HCEC 1CT (cell line): ENCODE results near the gene PLCB1.

Experiments
- DNase-seq: peaks from one replicate; pipeline ENCODE4 v3.0.0-alpha.2; 2017

PLCB1 gene

DNA sequence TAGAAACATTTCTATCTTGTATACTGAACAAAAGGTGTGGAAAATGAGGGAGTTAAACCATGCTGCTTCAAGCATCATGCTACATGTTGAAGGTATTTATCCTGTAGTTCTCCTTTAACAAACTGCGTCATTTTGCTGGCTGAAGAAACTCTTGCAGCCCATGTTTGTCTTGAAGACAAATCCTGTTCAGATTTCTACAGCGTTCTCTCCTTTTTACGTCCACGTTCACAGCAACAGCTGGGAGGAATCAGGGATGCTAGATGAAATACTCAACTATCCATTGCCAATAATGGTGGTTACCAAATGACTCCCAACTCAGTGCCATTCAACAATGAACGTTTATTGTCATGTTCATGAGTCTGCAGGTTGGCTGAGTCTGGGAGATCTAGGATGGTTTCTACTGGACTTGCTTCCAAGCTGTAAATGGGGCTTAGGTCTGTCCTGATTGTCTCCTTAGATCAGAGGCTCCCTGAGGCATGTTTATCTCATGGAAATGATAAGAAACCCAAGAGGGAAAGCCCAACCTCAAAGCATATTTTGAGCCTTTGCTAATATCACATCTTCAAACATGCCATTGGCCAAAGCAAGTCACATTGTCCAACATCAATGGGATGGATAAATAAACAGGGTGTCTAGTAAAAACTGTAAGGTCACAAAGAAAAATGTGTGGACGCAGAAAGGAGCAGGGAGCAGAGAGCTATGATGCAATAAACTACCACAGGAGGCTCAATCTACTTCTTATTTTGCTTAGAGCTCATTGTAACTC is 2.7 kb upstream of the PLCB1 start:
- no peak for DNase-seq

DNA sequence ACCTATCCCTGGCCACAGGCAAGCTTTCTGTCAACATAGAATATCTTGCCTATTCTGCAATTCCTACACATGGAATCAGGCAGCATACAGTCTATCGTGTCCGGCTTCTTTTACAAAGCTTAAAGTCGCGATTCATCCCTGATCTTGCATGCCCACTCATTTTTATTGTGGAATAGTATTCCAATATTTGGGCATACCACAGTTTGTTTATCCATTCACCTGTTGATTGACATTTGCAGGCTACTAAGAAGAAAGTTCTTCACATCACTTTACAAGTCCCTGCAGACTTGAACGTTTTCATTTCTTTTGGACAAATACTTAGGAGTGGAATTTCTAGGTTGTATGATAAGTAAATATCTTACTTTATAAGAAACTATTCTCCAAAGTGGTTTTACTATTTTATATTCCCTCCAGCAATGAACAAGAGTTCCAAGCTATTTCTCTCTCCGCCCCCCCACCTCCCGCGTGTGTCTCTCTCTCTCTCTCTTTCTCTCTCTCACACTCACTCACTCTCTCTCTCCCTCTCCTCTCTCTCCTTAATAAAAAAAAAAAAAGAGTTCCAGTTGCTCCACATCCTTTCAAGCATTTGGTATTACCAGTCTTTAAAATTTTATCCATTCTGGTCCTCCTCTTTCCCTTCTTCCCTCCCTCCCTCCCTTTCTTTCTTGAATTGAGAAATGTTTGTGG is 1.1 kb upstream of the PLCB1 start:
- DNase-seq: no peak

DNA sequence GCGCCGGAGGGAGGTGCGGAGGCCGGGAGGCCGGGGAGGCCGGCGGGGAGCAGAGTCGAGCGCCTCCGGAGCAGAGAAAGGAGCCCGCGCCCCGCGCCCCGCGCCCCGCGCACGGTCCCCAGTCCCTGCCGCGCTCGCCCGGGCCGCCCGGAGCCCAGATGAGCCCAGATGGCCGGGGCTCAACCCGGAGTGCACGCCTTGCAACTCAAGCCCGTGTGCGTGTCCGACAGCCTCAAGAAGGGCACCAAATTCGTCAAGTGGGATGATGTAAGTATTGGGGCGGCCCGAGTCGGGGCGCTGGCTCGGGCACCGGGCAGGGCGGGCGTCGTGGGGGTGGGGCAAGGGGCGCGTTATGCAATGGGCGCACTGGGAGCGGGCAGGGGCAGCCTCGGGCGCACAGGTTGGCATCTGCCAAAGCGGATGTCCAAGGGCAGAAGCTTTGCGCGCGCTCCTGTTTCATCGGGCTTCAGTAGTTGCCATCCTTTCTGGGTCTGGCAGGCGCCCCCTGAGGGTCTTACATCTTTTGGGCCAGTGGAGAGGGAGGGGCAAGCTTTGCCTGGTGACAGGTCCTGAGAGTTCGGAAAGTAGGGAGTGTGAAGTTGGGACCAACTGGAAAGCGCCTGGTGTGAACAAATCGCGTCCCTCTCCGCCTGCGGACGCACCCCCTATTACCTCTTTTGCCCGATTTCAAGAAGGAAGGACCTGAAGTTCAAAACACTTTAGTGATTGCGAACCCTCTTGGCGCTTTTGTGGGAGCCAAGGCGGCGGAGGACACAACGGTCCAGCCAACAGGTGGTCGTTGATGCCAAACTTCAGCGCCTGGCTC is 631 bp downstream of the PLCB1 start:
- no peak for DNase-seq

DNA sequence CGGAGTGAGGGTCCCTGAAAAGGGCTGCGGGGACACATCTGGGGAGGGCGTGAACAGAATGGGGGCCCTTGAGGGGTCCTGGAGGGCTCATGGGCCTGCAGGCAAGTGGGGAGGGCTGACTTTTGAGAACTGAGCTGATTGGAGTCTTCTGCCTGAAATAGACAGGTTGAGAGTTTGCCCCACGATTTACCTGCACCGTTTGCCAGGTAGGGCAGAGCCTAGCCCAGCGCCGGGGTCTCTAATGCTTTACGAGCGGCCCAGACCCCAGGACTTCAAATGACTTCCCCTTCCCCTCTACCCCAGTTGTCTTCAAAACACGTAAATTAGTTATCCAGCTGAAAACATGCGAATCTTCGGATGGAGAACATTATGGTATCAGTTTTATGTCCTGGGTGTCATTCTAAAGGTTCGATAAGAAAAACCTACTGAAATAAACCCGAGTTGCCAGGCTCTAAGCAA is 1.3 kb downstream of the PLCB1 start:
- DNase-seq: no peak

DNA sequence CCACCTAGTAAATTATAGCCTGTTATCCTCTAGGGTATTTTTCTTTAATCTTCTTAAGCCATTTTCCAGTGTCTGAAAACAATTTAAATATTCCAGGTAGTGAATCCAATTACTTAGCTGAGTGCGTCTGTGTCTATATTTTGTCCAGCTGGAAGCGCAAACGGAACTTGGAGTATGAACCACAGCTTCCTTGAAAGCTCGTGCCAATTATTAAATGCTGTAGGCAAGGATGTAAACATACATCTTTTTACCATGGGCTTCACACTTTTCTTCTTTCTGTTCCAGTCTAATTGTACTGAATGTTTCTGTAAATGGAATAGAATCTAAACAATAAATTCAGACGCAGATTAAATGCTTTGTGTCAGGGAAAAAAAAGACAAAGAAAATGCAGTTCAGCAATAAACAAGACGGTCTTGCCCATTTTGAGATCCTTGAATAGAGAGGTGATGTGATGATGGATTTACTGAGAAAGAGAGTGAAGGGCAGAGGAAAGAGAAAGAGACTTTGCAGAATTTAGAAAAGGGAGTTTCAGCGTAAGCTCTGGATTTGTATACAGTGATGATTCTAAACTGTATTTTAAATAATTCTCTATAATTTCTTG is 1.9 kb downstream of the PLCB1 start:
- no peak for DNase-seq

DNA sequence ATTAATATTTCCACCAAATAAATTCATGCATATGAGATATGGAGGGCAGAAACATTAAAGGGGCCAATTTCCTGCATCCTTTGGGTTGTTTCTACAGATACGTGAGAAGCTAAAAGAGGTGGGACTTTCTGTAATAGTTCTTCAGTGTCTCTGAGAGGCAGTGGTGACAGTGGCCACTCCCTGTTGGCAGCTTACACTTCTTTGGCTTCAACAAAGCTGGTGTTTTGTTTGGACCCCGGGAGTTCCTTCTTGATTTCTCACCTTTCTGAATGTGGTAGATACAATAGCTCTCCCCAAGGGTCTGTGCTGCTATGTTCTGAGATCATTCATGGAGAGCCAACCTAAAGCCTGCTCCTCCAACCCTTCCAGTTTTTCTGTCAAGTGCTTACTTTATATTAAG is 7.8 kb downstream of the PLCB1 start:
- no peak for DNase-seq

DNA sequence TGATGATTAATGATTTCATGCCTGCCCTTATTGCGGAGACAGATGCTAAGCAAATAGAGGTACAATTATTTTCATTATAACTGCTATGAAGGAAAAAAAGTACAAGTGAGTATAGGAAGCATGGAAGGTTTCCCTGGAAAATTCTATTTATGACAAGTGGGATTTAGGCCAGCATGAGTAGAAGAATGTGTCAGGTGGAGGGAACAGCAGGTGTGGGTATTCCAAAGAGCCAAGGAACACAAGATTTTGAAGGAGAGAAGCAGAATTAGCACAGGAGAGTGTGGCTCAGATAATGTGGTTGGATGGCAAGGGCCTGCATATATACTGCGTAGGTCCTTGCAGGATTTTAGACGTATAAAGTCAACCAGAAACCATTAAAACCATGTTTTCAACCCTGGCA is 11.4 kb downstream of the PLCB1 start:
- no peak for DNase-seq

DNA sequence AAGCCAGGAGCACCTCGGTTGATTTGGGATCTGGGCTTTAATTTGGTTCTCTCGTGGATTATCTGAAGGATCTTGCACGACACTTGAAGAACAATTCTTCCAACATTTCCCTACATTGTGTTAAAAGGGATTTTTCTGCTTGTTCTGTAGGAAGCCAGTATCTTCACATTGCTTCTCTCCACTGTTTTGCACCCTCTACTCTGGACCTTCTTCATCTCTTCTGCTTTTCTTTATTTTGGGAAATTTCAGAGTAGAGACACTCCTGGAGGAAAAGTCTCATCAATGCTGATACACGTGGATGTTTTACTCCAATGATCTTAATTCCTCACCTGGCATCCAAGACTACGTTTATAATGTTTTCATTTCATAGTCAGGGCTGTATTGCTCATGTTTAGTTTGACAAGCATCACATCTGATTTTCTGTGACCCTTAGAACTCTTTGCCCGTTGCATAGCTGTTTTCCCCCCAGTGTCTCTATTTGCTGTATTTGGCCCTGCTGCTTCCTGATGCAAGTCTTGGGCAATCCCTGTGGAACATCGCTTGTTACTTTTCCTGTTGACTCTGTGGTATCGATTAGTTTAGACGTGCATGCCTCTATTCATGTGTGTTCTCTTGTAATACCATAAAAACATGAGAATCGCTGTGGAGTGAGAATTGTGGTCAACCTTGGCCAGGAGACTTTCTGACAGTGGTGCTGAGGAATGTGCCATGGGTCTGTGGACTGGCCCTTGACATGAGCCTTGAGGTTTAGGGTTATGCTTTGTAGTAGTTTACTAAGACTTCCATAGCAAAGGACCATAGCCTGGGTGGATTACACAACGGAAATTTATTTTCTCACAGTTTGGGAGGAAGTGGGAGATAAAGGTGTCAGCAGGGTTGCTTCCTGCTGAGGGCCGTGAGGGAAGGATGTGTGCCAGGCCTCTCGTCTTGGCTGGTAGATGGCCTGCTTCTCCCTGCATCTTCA is 12.5 kb downstream of the PLCB1 start:
- peak; percentile 98 for DNase-seq

DNA sequence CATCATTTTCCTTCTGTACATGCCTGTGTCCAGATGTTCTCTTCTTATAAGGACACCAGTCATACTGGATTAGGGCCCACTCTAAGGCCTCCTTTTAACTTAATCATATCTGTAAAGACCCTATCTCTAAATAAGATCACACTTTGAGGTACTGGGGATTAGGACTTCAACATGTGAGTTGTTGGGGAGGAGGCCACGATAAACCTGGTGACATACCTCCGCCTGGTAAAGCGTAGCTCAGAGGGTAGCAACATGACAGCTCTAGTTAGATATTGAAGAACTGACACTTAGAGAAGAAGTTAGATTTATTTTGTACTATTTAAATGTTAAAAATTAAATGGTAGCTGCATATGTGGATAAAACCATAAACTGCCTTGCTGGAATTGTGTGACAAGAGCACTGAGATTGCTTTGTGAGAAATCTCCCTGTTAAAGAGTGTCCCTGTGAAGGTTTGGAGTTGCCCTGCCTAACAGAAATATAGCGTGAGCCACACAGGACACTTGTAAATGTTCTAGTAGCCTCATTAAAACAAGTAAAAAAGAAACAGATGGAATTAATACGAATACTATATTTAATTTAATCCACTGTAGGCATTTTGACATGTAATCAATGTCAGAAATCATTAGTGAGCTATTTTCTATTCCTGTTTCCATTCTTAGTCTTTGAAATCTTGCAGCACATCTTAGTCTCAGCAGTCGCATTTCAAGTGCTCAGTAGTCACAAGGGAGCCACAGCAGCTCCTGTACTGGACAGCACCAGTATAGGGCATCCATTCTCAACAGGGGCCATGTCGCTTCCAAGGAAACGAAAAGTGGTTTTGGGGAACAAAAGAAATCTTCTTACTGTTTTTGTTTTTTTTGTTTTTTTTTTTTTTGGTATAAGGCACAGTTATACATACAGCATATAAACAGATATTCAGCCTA is 13.4 kb downstream of the PLCB1 start:
- DNase-seq: no peak

DNA sequence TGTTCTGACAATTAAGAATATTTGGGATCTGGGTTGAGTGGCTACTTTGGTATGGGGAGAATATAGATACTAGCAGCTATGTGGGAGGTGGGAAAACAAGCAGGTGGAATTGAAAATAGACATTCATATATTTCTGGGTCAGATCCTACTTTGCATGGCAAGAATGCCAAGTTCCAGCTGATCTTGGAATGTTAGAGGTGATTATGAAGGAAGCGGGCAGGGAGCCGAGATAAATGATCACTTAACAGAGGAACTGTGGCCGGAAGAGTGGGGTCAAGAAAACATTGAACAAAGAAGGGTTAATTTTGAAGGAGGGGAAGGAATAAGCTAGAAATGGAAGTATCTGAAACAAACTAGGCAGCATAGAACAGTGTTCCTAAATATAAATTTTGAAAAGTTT is 15.4 kb downstream of the PLCB1 start:
- DNase-seq: no peak

DNA sequence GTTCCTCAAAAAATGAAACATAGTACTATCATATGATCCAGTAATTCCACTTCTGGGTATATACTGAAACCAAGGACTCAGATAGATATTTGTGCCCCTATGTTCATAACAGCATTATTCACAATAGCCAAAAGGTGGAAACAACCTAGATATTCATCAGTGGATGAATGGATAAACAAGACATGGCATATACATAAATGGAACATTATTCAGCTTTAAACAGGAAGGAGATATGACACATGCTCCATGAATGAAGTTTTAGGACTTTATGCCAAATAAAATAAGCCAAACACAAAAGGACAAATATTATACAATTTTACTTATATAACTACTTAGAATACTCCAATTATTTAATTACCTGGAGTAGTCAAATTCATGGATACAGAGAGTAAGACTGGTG is 16.4 kb downstream of the PLCB1 start:
- peak; percentile 62 for DNase-seq

DNA sequence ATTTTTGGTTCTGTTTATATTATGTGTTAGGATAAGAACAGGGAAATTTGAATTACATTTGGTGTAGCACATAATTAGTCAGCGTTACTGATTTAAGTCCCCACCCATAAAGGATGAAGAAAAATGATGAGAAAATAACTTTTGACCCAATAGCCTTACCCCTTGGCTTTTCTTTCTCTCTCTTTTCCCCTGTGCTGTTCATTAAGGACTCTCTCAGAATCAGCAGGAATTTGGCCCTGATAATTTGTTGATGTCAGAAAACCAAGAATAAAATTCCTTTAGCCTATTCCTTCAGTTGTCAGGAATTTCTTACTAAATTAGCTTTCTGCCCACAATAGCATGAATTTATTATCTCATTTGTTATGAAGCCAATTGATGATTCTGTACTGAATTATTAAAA is 18.5 kb downstream of the PLCB1 start:
- peak; percentile 26 for DNase-seq

DNA sequence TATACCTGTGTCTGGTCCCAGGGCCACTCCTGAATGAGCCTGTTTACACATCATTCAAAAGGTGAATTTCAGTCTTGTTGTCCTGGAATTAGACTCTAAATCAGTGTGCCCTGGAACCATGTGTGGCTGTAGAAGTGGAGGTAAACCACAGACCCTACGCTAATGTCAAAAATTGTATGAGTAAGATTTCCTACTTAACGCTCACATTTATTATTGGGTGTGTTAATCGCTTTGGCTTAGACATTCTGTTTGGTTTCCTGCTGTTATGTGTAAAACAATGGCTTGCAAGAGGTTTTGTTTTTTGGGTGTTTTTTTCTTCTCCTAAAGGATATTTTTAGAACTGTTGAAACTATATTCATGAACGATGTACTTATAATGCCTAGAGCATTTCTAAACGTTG is 19.3 kb downstream of the PLCB1 start:
- DNase-seq: no peak

DNA sequence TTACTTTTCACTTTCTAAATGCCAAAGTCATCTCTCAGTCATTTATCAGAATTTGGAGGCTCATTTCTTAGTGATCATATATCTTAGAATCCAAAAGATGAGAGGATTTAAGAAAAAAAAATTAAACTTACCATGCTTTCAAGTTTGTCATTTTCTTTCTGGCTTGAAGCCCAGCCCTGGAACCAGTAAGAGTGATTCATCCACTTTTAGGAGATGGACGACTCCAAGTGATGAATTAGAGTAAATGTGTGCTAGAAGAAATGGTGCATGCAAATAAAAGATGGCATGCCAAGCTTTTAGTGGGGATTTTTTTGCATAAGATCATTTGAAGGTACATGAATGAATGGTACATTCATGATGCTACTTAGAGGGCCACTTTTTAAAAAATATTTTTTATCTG is 20.1 kb downstream of the PLCB1 start:
- DNase-seq: peak; percentile 68

DNA sequence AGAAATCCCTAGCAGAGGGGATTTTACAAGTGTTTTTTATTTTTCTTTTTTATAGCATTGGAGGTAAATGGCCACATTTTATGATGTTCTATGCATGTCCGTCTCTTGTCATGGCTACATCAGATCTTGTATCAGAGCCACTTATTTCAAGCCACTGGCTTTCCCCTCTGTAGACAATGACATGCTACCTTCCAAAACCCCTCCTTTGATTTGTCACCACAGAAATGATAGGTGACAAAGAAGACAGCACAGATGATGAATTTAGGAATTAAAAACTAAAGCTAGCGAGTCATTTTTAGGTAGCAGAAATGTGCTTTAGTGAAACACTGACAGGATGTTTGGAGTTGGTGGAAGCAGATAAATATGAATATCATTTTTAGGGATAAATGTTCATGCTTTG is 20.8 kb downstream of the PLCB1 start:
- no peak for DNase-seq

DNA sequence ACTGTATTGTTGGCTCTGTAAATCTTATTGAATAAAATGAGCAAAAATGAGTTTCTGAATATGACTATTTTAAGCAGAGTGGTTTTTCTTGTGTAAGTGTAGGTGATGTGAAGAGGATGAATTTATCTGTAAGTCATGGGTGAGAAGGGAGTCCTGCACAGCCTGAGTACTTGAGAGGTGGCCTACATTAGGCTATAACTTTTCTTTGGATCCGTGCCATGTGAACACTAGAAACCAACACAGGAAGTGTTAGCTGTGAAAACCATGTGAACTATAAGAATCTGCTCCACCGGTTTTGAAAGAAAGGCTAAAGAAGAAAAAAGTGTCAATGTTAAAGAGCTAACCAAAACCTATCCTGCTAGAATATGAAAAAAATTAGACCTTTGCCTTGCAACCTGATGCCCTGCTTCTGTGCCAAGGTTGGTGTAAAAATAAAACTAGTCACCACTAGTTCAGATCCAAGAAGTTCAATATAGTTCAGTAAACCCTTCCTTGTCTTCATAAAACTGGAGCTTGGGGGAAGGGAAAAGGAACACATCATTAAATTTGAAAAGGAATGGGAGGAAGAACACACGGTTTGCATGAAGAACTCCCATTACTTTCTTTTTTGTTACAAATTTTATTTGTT is 21.3 kb downstream of the PLCB1 start:
- DNase-seq: peak; percentile 18

DNA sequence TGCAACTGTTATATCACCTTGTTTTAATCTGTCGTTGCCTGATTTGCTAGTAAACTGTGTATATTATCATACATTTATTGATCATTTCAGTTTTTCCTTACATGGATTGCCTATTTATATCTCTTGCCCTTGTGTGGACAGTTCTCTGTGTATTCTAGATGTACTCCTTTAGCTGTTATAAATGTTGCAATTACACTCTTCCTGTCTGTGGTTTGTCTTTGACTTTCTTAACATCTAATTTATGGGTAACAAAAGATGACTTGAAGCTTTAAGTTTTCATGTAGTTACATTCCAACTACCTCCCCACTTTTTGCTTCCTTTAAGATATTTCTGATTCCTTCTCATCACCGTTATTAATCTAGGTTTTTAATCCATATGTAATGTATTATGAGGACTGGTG is 22.6 kb downstream of the PLCB1 start:
- DNase-seq: no peak

DNA sequence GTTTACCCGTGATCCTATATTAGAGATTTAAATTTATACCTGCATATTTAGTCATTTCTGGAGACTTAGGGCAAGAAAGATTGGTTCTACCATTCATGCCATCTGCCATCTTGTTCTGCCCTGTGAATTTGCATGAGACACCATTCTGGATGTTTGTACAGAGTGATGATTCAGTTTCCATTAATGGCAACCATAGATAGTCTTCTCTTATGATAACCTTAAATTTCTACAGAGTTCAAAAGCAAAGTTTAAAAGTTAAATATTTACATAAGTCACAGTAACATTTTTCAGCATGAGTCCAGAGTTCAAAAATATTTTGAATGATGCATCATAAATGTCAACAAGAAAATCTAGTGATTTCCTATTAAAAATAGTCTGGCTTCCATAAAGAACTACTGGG is 23.2 kb downstream of the PLCB1 start:
- peak; percentile 46 for DNase-seq

DNA sequence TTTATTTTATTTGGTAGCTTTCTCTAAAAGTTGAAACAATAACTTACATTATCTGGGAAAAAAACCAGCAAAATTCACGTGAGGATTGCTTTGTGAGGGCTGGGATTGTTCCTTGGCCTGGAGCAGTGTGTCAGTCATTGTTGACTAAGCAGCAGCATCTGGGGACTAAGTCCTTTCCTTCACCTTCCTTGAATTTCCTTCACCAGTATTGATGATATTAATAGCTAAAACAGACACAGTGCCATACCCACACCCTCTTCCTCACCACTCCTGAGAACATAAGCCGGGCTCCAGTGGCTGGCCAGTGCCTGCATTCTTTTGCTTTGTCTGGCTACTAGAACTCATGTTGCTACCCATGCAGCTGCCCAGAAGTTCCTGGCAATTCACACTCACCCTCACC is 23.7 kb downstream of the PLCB1 start:
- peak; percentile 20 for DNase-seq
